HG03060 (cell line): ENCODE results near the gene AFAP1.

Source experiments
- ATAC-seq: cut with Tn5 transposase; IDR thresholded peaks from one replicate; pipeline ENCODE4 v1.9.1; 2021; ENCODE audit warnings: low read depth, moderate number of reproducible peaks; ENCODE audit not compliant: unreplicated experiment

AFAP1 gene

DNA sequence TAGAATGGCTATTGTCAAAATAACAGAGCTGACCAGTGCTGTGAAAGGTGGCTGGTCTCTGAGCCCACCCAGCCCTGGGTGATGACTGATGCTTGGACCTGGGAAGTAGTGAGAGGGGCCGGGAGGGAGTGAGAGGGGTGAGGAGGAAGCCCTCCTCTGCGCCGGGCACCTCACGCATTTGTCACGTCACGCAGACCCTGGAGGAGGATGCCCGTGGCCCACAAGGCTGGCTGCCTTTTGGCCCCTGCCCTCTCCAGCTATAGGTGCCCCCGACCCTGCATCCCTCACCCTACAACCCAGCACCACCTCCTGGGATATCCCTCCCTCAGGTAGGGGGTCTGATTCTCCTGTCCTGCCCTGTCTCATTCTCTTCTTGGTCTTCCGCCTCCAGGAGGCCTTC, 207.4 kb downstream of the AFAP1 start:
- no peak for ATAC-seq

GRCh38 chr4:7731437-7731836, 208.2 kb downstream of the AFAP1 start:
- no peak for ATAC-seq

DNA sequence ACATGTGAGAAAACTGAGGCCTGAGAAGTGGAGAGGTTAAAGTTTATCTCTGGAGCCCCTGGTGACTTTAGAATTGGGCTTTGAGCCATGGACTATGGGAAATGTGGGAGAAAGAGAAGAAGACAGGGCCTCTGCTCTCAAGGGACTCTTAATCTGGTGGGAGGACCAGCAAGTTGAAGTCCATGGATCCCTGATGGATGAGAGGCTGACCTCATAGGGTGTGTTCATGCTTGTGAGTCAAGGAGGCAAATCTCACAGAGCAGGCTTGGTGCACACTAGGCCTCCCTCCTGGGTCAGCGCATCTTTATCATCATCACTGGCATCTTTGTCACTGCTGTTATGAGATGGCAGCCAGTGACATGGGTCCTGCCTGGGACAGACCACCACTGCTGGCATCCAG, 211.9 kb downstream of the AFAP1 start:
- ATAC-seq: no peak

GRCh38 chr4:7726665-7727413, 212.8 kb downstream of the AFAP1 start:
- no peak for ATAC-seq

DNA sequence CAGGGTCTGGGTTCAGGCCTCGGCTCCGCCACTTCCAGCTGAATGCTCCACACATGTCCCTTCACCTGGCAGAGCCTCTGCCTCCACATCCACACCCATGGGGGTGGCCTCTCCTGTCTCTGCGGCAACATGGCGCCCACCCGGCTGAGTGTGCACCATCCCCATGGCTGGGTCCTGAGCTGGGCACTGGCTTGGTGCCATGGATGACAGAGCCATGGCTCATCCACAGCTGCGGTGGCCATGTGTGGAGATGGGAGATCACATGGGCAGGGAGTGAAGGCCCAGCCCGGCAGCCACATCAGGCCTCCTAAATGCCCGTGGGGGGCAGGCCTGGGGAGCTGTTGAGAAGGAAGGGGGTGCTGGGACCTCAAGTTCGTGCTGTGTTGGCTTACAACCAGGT, 213.7 kb downstream of the AFAP1 start:
- ATAC-seq: no peak

DNA sequence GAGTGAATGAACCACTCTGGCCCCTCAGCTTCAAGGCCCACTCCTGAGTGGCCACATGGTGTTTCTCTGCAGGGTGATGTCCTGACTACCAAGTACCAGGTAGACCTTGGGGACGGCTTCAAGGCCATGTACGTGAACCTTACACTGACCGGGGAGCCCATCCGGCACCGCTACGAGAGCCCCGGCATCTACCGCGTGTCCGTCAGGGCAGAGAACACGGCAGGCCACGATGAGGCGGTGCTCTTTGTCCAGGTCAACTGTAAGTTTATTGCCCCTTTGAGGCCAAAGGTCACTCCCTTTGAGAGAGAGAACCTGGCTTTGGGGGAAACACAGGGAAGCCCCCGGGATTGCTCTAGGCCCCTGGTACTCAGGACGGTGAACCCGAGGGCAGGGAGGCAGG, 216.0 kb downstream of the AFAP1 start:
- ATAC-seq: no peak

GRCh38 chr4:7722766-7723387, 216.8 kb downstream of the AFAP1 start:
- ATAC-seq: no peak

GRCh38 chr4:7721984-7722551, 217.6 kb downstream of the AFAP1 start:
- no peak for ATAC-seq

- no peak for ATAC-seq
Observed at GRCh38 chr4:7719354-7720174, 220.1 kb downstream of the AFAP1 start.

DNA sequence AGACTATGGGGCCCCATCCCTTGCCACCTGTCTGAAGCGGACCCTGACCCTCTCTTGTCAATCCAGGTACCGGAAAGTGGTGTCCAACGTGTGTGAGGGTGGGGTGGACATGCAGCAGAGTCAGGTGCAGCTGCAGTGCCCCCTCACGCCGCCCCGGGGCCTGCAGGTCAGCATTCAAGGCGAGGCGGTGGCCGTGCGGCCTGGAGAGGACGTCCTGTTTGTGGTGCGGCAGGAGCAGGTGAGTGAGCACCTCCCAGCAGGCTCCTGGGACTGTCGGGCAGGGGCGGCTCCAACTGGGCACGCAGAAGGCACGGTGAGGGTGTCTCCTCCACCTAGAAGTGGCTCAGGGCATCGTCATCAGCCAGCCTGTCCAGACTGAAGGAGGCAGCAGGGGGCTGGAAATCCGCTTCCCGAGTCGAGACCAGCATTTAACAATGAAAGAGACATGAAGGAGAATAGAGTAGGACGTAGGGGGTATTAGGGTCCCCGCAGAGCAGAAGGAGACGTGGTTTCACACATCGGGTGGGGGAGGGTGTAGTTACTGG, 221.6 kb downstream of the AFAP1 start:
- no peak for ATAC-seq

- ATAC-seq: no peak
Observed at GRCh38 chr4:7717161-7717560, 222.5 kb downstream of the AFAP1 start.

- no peak for ATAC-seq
Observed at GRCh38 chr4:7716010-7716721, 223.5 kb downstream of the AFAP1 start.

DNA sequence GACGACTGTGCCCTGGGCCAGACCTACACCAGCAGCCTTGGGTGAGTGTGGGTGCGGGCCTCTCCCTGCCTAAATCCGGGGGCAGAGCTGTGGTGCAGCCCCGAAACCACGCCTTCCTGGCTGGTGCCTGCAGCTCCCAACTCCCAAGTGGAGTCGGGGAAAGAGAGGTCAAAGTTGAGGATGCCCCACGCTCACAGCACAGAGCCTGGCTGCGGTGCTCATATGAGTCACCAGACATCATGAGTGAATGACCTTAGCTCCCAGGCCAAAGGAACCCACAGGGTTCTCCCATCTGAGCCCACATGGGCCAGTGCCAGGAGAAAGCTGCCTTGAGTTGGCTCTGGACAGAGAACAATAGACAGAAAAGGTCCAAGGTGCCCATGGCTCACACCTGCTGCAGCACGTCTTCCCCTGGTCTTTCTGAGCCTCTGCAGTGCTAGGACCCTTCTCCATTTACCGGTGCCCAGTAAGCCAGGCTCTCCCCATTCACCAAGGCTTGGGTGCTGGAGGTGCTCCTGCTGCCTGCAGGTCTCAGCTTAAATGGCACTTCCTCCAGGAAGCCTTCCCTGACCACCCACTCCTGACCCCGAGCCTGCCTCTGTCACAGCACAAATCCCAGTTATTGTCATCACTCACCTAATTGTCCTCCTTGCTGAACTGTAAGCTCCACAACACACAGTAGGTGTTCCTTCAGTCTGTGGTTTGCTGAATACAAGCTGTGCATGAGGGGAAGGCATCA, 224.2 kb downstream of the AFAP1 start:
- ATAC-seq: no peak

DNA sequence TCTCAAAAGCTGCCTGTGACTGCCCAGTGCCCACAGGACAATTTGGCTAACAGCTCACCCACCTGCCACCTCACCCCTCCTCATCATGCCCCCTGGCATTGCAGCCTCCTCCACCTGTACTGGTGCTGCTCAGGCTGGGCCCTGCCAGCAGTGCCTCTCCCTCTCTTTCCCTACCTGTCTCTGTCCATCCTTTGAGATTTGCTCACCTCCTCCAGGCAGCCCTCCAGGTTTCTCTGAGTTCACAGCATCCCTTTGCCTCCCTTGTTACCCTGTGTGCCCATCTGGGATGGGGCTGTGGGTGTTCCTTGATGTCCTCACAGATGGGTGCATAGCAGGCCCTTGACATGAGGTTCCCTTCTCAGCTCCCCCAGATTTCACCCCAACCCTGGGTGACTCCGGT, 224.9 kb downstream of the AFAP1 start:
- ATAC-seq: no peak

- no peak for ATAC-seq
Observed at GRCh38 chr4:7714176-7714575, 225.5 kb downstream of the AFAP1 start.

- no peak for ATAC-seq
Observed at GRCh38 chr4:7713757-7714156, 225.9 kb downstream of the AFAP1 start.

DNA sequence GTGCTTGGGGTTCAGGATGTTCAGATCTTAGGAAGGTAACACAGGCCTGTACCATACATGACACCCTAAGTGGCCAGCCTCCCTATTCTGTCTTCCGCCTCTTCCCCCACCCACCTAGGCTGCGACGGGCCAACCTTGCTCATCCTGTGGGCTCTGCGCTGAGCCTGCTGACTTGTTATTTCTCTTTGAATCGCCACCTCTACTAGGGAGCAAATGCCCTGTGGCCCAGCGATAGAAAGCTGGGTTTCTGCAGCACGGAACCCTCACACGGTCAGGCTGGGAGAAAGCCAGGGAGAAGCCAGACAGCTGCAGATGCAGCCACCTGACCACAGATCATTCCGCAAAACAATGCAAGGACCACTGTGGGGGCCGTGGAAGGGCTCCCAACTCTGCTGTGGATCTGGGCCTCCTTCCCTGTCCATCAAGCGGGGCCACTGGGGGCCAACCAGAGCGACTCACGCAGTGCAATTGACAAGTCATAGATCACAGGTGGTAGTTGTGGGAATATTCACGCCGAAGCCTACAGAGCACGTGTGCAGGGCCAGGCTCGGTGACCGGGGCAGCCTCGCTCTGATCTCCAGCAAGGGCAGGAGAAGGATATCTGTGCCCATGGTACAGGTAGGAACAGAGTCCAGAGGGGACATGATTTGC, 227.5 kb downstream of the AFAP1 start:
- no peak for ATAC-seq

GRCh38 chr4:7711307-7711963, 228.2 kb downstream of the AFAP1 start:
- no peak for ATAC-seq
